Stomach smooth muscle (tissue), 2 donors: ENCODE data around the gene TMCO6.
A peak's percentile ranks its signal among the peaks of the same experiment; 100 is the strongest.
"Not testable (repeated sequence)": the region's sequence is repeated elsewhere in the genome, so short reads cannot be mapped to it uniquely, and the experiment has no call there.

Experiments
- H3K27ac ChIP-seq: one replicate; pipeline ENCODE4 v1.7.0; 2013; ENCODE audit warnings: mild to moderate bottlenecking, low read length, inconsistent platforms
- H3K27me3 ChIP-seq, 2 donors: one replicate each; pipeline ENCODE4 v1.7.0; 2013; ENCODE audit warnings: low read length in 2 of 2; ENCODE audit not compliant: insufficient read depth in 2 of 2, control insufficient read depth in 1 of 2
- H3K36me3 ChIP-seq, 2 donors: one replicate each; pipeline ENCODE4 v1.7.0; 2013; ENCODE audit warnings: low read length in 2 of 2; ENCODE audit not compliant: control insufficient read depth in 2 of 2, insufficient read depth in 2 of 2
- H3K4me1 ChIP-seq: one replicate; pipeline ENCODE4 v1.7.0; 2013; ENCODE audit warnings: low read length; ENCODE audit not compliant: control insufficient read depth, insufficient read depth
- H3K4me3 ChIP-seq, 2 donors: one replicate each; pipeline ENCODE4 v1.7.0; 2013; ENCODE audit warnings: low read length in 2 of 2
- H3K9ac ChIP-seq, 2 donors: one replicate each; pipeline ENCODE4 v1.7.0; 2013; ENCODE audit warnings: low read length in 2 of 2, mild to moderate bottlenecking in 1 of 2
- H3K9me3 ChIP-seq, 2 donors: one replicate each; pipeline ENCODE4 v1.7.0; 2013; ENCODE audit warnings: low read length in 2 of 2; ENCODE audit not compliant: control insufficient read depth in 2 of 2
- donor health status: healthy.
- donor health status: Pancreatic carcinoma.

The TMCO6 gene

DNA sequence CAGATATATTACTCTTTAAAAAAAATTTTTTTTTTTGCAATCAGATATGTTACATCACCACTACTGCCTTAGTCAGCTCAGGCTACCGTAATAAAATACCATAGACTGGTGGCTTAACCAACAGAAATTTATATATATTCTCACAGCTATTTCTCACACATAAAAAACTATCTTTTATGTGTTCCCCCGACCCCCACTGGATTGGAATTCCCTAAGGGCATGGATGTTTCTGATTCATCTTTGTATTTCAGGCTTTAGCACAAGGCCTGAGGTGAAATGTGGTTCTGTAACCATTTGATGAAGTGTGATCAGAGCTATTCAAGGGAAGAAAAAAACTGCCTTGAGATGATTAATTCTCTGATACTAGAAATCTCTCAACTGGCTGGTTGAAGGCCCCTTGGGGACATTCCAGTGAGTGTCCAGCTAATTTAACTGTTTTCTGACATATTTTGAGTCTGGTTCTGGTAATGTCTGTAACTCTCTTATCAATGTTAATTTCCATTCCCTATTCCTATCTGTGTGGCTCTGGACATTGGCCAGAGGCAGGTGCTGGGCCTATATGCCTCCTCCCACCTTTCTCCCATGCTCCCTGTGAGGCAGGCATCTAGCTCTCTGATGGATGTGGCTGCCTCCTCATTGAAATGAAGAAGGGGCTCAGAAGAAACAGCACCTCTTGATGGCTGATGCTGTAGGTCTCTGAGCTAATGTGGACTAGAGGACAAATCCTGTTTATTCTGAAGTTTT lies 8.8 kb upstream of the TMCO6 start:
- Histone ChIP-seq H3K27me3 (no peaks in the 10 kb centered on the region), H3K4me3 (no peak overlapping the region), H3K27ac (no peak overlapping the region), H3K4me1 (peaks cover 20% of the 10 kb centered on the region), H3K36me3 (no peaks in the 10 kb centered on the region), H3K9ac (peak overlapping the region in 1 of 2 donors; percentile 14), H3K9me3 (no peaks in the 10 kb centered on the region)

DNA sequence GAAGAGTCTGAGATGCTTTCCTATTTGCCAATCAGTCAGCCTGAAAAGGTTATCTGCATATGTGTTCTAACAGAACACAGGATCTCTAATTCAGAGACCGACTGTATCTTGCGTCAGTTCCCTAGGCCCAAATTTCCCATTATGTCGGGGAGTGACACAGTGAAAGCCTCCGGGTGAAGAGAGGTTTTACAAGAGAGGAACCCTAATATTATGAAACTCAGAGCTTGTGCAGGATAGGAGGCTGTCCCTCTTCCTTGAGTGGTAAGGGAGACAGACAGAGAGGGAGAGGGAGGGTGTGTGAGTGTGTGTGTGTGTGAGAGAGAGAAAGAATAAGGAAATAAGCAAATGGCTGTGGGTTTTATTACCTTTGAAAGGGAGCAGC lies 8.2 kb upstream of the TMCO6 start:
- H3K27ac ChIP-seq, result no peak overlapping the region
- H3K9ac ChIP-seq, result peak overlapping the region in 1 of 2 donors; percentile 14
- no peaks in the 10 kb centered on the region for H3K36me3 ChIP-seq
- H3K27me3 ChIP-seq, result no peaks in the 10 kb centered on the region
- H3K4me1 ChIP-seq, result peaks cover 20% of the 10 kb centered on the region
- H3K9me3 ChIP-seq, result no peaks in the 10 kb centered on the region
- peak overlapping the region in 1 of 2 donors; percentile 88 for H3K4me3 ChIP-seq

DNA sequence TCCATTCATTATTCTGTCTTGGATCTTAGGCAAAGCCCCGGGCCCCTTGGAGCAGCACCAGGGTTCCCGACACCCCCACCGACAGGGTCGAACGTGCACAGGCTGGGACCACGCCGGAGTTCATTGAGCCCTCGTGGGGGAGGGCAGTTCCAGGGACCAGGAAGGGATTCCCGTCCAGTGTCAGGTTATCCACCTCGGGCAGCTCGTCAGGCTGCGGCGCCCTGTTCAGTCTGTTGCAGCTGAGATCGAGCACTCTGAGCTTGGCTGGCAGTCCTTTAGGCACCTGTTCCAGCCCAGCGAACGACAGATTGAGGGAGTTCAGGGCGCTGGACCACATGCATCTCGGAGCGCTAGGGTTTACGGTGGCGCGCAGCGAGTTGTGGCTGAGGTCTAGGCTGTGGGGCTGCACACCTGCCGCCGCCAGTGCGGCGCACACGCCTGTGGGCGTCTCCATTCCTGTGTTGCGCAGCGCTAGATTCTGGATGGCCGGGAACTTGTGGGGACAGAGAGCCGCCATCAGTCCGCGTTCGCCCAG lies 7.4 kb upstream of the TMCO6 start:
- H3K9me3 ChIP-seq, result no peaks in the 10 kb centered on the region
- no peaks in the 10 kb centered on the region for H3K36me3 ChIP-seq
- no peaks in the 10 kb centered on the region for H3K27me3 ChIP-seq
- peak overlapping the region; percentile 67 to 75 for H3K9ac ChIP-seq
- peak overlapping the region; percentile 71 to 88 for H3K4me3 ChIP-seq
- no peak overlapping the region for H3K27ac ChIP-seq
- peaks cover 20% of the 10 kb centered on the region for H3K4me1 ChIP-seq

DNA sequence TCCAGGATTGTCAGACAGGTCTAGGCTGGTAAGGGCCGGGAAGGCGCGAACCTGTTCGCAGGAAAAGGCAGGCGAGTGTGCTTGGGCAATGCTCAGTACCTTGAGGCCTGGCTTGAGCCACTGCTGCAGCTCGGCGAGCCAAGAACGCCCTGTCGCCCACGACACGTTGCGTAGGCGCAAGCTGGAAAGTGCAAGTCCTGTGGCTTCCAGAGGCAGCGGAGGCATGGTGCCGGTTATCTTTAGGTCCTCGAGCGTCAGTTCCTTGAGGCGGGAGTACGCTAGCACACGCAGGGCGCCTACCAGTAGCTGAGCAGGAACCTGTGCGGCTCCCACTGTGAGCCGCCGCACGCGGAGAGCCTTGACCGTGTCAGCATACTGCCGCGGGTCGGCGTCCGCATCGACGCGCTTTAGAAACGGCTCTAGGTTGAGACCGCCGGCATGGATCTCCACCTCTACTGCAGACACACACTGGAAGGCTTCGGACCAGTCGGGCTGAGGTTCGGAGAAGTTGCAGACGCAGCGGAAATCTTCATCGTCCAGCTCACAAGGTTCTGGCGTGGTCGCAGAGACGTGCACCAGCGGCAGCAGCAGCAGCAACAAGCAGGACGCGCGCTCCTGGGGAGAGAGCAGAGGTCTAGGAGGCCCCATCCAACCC lies 6.8 kb upstream of the TMCO6 start:
- Histone ChIP-seq H3K4me3 (peak overlapping the region; percentile 71 to 88), H3K27ac (peak overlapping the region; percentile 49), H3K27me3 (no peaks in the 10 kb centered on the region), H3K36me3 (no peaks in the 10 kb centered on the region), H3K4me1 (peaks cover 20% of the 10 kb centered on the region), H3K9me3 (no peaks in the 10 kb centered on the region), H3K9ac (peak overlapping the region; percentile 67 to 75)

DNA sequence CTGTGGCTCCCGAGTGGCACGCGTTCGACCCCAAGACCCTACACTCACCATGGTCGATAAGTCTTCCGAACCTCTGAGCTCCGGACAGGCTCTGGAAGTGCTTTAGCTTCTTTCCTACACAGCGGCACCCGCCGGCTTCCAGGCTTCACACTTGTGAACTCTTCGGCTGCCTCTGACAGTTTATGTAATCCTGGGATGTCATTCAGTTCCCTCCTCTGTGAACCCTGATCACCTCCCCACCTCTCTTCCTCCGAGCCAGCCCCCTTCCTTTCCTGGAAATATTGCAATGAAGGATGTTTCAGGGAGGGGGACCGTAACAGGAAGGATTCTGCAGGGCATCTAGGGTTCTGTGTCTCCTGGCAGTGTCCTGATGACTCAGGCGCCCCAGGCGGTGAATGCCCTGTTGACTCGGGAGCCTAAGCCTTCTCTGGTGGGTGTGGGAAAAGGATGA lies 6.2 kb upstream of the TMCO6 start, which contains the start of gene CD14:
Gene CD14 (minus strand): TSS at position 155 of the 451 bp plus-strand sequence. CDS start 104 bp downstream, at position 51.
- H3K27ac ChIP-seq, result peak within 1 kb of the TSS; percentile 49
- peak within 1 kb of the TSS; percentile 67 to 75 for H3K9ac ChIP-seq
- H3K36me3 ChIP-seq, result no peaks in the 10 kb centered on the region
- peak within 1 kb of the TSS; percentile 71 to 88 for H3K4me3 ChIP-seq
- no peaks in the 10 kb centered on the region for H3K9me3 ChIP-seq
- H3K4me1 ChIP-seq, result peaks cover 20% of the 10 kb centered on the region
- H3K27me3 ChIP-seq, result no peaks in the 10 kb centered on the region

DNA sequence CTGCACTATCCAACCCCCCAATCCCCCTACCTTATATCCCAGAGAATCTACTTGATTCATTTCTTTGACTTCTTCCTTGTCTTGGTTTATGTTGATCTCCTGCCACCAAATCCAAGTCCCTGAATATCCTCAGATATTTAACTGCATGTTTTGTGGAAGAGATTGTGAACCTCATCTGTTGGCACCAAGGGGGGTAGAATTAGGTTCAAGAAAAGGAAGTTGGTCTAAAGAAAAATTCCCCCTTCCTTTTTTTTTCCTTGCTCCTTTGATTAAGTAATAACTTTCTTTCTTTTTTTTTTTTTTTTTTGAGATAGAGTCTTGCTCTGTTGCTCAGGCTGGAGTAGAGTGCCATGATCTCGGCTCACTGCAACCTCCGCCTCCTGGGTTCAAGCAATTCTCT lies 5.8 kb upstream of the TMCO6 start:
- H3K4me3 ChIP-seq, result peak overlapping the region; percentile 71 to 88
- peak overlapping the region; percentile 67 to 75 for H3K9ac ChIP-seq

DNA sequence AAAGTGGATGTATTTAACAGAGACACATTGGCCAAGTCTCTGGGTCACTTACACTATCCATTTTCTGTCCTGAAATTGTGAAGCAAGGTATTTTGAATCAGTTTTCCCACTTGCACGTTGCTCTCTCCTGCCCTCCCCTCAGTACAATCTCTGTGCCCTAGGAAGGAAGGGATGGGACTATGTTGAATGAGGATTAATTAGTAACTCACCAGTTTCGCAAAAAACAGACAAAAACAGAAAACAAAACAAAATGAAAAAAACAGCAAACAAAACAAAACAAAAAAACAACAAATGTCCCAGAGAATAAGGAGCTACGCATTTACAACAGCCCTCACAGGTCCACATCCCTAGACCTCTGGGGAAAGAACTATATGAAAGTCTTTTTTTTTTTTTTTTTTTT lies 5.1 kb upstream of the TMCO6 start:
- Histone ChIP-seq H3K27ac (no peak overlapping the region), H3K9me3 (no peaks in the 10 kb centered on the region), H3K36me3 (no peaks in the 10 kb centered on the region), H3K4me3 (no peak overlapping the region), H3K4me1 (peaks cover 22% of the 10 kb centered on the region), H3K27me3 (no peaks in the 10 kb centered on the region), H3K9ac (no peak overlapping the region)

More for the DNA sequence above, 5.8 kb upstream of the TMCO6 start:
- no peaks in the 10 kb centered on the region for H3K9me3 ChIP-seq
- H3K27ac ChIP-seq, result peak overlapping the region; percentile 49
- peaks cover 20% of the 10 kb centered on the region for H3K4me1 ChIP-seq
- H3K27me3 ChIP-seq, result no peaks in the 10 kb centered on the region
- no peaks in the 10 kb centered on the region for H3K36me3 ChIP-seq

DNA sequence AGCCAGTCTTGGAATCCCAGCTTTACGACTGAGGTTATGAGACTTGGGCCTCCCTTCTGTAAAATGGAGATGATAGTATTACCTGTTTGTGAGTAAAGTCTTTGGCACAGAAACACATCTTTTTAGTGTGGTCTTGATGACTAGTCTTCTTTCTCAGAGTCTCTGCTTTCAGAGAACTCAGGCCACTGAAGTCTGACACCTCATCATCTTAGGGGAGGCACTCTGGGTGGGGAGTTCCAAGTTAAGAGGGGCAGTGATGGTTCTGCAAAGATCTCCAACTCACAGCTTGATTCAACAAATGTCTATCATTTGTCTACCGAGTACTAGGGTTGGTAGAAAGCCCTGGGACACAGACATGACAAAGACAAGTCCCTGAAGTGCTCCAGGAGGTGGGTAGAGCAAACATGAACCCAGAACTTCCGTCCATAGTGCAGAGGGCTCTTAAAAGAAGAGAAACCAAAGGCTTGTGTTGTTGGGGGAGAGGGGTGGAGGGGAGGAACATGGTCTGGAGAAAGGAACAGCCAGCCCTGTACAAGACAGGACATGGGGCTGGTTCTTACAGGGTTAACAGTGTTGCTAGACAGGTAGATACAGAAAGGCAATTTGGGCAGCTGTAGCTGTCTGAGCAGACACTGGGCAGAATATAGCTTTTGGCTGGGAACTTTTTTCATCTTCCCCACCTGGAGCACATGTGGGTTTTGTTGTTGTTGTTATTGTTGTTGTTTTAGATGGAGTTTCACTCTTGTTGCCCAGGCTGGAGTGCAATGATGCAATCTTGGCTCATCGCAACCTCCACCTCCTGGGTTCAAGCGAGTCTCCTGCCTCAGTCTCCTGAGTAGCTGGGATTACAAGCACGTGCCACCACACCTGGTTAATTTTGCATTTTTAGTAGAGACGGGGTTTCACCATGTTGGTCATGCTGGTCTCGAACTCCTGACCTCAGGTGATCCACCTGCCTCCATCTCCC lies 3.7 kb upstream of the TMCO6 start:
- H3K27me3 ChIP-seq, result no peaks in the 10 kb centered on the region
- H3K9me3 ChIP-seq, result no peaks in the 10 kb centered on the region
- no peak overlapping the region for H3K9ac ChIP-seq
- no peak overlapping the region for H3K4me3 ChIP-seq
- peaks cover 33% of the 10 kb centered on the region for H3K4me1 ChIP-seq
- H3K36me3 ChIP-seq, result no peaks in the 10 kb centered on the region
- no peak overlapping the region for H3K27ac ChIP-seq

DNA sequence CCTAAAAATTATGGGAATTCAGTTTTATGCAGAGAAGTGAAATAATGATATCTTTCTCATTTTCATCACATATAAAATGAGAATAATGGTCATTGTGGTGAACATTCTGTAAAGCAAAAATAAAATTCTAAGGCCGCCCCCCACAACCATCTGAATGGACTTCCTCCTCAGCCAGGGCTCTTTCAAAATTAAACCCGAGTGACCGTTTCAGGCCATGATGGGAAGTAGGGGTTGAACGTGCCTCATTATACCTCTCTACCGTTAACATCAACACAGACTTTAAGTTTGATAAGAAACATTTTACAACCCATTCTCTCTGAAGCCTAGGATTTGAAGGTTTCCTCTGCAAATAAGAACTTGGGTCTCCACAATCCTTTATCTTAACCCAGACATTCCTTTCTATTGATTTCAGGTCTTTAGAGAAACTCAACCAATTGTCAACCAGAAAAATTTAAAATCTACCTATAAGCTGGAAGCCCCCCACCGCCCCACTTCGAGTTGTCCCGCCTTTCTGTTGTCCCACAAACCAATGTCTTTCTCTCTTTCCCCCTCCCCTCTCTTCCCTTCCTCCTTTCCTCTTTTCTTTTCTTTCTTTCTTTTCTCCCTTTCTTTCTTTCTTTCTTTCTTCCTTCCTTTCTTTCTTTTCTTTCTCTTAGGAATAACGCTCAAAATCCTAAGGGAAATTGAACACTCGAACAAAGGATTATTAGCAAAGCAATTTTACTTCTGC lies 1.7 kb upstream of the TMCO6 start:
- Histone ChIP-seq H3K4me3 (no peak overlapping the region), H3K9ac (no peak overlapping the region), H3K9me3 (no peaks in the 10 kb centered on the region), H3K27me3 (no peaks in the 10 kb centered on the region), H3K27ac (no peak overlapping the region), H3K4me1 (peaks cover 20% of the 10 kb centered on the region), H3K36me3 (peaks cover under 1 to 2% of the 10 kb centered on the region in 2 donors)

DNA sequence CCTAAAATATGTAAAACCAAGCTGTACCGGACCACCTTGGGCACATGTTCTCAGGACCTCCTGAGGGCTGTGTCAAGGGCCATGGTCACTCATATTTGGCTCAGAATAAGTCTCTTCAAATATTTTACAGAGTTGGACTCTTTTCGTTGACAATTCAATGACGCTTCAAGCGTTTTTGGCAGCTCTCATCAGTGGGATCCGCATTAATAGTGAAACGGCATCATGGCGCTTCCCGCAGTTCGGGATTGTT lies 428 bp upstream of the TMCO6 start:
- H3K36me3 ChIP-seq, H3K27me3 ChIP-seq, H3K9me3 ChIP-seq: not testable (repeated sequence)
- Histone ChIP-seq H3K4me3 (peak overlapping the region; percentile 59 to 85), H3K27ac (peak overlapping the region; percentile 85), H3K4me1 (peaks cover 12% of the 10 kb centered on the region), H3K9ac (peak overlapping the region; percentile 79 to 85)
